ENCODE measurements around the gene KATNB1. TPM values are rescaled to one million over a fixed set of nuclear protein-coding genes. Genes with fewer than 3 reads are reported as not detected.
"Not testable (repeated sequence)": the region's sequence is repeated elsewhere in the genome, so short reads cannot be mapped to it uniquely, and the experiment has no call there.

Gene KATNB1
- total and polyA plus RNA-seq, 4 donors: 14.9 to 39.3 (median 20.1) TPM

DNA sequence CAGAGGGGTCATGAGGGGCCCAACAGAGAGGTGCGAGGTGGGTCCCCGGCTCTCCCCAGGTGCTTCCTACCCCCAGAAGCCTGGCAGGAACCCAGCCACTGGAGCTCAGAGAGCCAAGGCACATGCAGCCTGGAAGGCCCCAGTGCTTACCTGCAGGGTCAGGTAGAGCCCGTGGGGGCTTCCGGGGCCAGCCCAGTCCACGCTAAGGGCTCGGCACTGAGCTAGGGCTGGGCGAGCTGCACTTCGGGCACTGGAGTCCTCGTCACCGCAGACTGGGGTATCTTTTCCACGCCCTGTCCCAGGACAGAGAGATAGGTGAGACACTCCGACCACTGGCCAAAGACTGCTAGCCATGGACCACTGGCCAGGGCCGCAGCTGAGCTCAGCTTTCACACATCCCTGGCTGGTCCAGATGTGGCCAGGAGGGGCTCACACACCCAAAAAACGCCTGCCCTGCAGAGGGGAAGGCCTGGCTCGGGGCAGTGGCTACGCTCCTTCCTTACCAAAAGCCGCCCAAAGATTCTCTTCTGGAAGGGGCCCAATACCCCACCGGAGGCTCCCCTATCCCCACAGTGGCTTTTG lies 59.4 kb downstream of the KATNB1 start:
- Histone ChIP-seq H3K9ac (ENCODE audit: insufficient read depth in 1 of 2, low read length in 2 of 2) (no peak overlapping the region), H3K4me1 (ENCODE audit: control insufficient read depth in 5 of 5, insufficient read depth in 5 of 5, low read length in 5 of 5) (peaks cover 6 to 18% (median 12%) of the 10 kb centered on the region in 5 donors)

DNA sequence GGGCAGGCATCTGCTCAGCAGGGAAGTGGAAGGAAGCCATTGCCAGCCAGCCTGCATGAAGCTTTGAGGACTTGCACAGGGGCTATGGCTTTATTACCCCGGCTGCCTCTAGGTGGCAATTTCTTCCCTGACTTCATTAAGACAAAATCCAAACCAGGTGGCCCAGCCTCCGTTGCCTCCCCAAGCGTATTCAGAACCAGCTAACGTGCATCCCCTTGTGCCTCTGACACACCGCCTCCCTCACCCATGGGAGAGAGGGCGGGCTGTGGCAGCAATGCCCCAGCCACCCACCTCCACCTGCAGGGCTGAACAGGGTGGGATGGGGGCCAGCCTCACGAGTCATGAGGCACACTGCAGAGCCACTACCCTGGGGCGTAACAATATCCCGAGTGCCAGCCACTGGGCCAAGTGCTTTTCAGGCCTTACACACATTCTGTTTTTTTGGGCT lies 59.9 kb downstream of the KATNB1 start:
- Histone ChIP-seq H3K9me3 (ENCODE audit: control insufficient read depth in 4 of 4, insufficient read depth in 3 of 4, low read length in 3 of 4) (no peaks in the 10 kb centered on the region), H3K27ac (ENCODE audit: low read depth in 1 of 2, low read length in 1 of 2) (peak overlapping the region in 1 of 2 donors; percentile 23), H3K36me3 (ENCODE audit: control insufficient read depth in 4 of 4, insufficient read depth in 4 of 4, low read length in 4 of 4) (peaks cover 3 to 29% (median 17%) of the 10 kb centered on the region in 4 donors), H3K9ac (ENCODE audit: insufficient read depth in 1 of 2, low read length in 2 of 2) (no peak overlapping the region), H3K4me1 (ENCODE audit: control insufficient read depth in 5 of 5, insufficient read depth in 5 of 5, low read length in 5 of 5) (peaks cover 9 to 23% (median 15%) of the 10 kb centered on the region in 5 donors), H3K4me3 (no peak overlapping the region), H3K27me3 (ENCODE audit: control insufficient read depth in 3 of 3, insufficient read depth in 3 of 3, low read length in 2 of 3) (no peaks in the 10 kb centered on the region)
- peak; percentile 48 to 63 (median 49) for DNase-seq
- TF ChIP-seq CTCF (IDR thresholded peaks at IDR 0.05; ENCODE audit: control extremely low read depth, extremely low read depth): no peak
- 49 to 53% methylated on average over 9 of the region's 9 CpGs for WGBS, 2 donors
- no peak for ATAC-seq (ENCODE audit: insufficient read depth, low FRiP score)

More for the DNA sequence above, 59.4 kb downstream of the KATNB1 start:
- ATAC-seq (ENCODE audit: insufficient read depth, low FRiP score) (no peak), DNase-seq (no peak)
- TF ChIP-seq CTCF (IDR thresholded peaks at IDR 0.05; ENCODE audit: control extremely low read depth, extremely low read depth): no peak
- Histone ChIP-seq H3K36me3 (ENCODE audit: control insufficient read depth in 4 of 4, insufficient read depth in 4 of 4, low read length in 4 of 4) (peaks cover 3 to 30% (median 19%) of the 10 kb centered on the region in 4 donors), H3K27me3 (ENCODE audit: control insufficient read depth in 3 of 3, insufficient read depth in 3 of 3, low read length in 2 of 3) (no peaks in the 10 kb centered on the region), H3K4me3 (no peak overlapping the region), H3K9me3 (ENCODE audit: control insufficient read depth in 4 of 4, insufficient read depth in 3 of 4, low read length in 3 of 4) (no peaks in the 10 kb centered on the region), H3K27ac (ENCODE audit: low read depth in 1 of 2, low read length in 1 of 2) (no peak overlapping the region)
- WGBS, 2 donors: 87 to 88% methylated on average over 18 of the region's 18 CpGs

DNA sequence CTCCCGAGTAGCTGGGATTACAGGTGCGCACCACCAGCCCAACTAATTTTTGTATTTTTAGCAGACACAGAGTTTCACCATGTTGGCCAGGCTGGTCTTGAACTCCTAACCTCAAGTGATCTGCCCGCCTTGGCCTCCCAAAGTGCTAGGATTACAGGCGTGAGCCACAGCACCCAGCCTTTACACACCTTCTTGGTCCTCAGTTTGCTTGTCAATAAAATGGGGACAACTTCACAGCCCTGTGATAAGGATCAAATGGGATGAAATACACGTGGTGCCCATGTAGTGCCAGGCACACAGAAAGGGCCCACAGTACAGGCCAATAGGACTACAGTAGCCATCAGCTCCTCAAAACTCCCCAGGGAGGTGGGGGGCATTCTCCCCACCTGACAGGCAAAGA lies 60.4 kb downstream of the KATNB1 start:
- H3K27ac ChIP-seq (ENCODE audit: low read depth in 1 of 2, low read length in 1 of 2): peak overlapping the region in 1 of 2 donors; percentile 62
- H3K36me3 ChIP-seq (ENCODE audit: control insufficient read depth in 4 of 4, insufficient read depth in 4 of 4, low read length in 4 of 4): peaks cover 3 to 28% (median 15%) of the 10 kb centered on the region in 4 donors

GRCh38 chr16:57797216-57797525 lies 61.6 kb downstream of the KATNB1 start:
- WGBS, 2 donors: 72 to 88% methylated on average over 10 to 13 of the region's 13 CpGs
- H3K27ac ChIP-seq (ENCODE audit: low read depth in 1 of 2, low read length in 1 of 2): peak overlapping the region; percentile 13 to 83
- no peak overlapping the region for H3K4me3 ChIP-seq
- peaks cover 3 to 19% (median 10%) of the 10 kb centered on the region in 4 donors for H3K36me3 ChIP-seq (ENCODE audit: control insufficient read depth in 4 of 4, insufficient read depth in 4 of 4, low read length in 4 of 4)
- no peak overlapping the region for H3K9ac ChIP-seq (ENCODE audit: insufficient read depth in 1 of 2, low read length in 2 of 2)
- H3K9me3 ChIP-seq (ENCODE audit: control insufficient read depth in 4 of 4, insufficient read depth in 3 of 4, low read length in 3 of 4): no peaks in the 10 kb centered on the region
- DNase-seq (no peak), ATAC-seq (ENCODE audit: insufficient read depth, low FRiP score) (no peak)
- H3K27me3 ChIP-seq (ENCODE audit: control insufficient read depth in 3 of 3, insufficient read depth in 3 of 3, low read length in 2 of 3): no peaks in the 10 kb centered on the region
- peaks cover 3 to 37% (median 26%) of the 10 kb centered on the region in 5 donors for H3K4me1 ChIP-seq (ENCODE audit: control insufficient read depth in 5 of 5, insufficient read depth in 5 of 5, low read length in 5 of 5)
- no peak for TF ChIP-seq CTCF (IDR thresholded peaks at IDR 0.05; ENCODE audit: control extremely low read depth, extremely low read depth)

More for the DNA sequence above, 60.4 kb downstream of the KATNB1 start:
- not testable (repeated sequence) for H3K27me3 ChIP-seq (ENCODE audit: control insufficient read depth in 3 of 3, insufficient read depth in 3 of 3, low read length in 2 of 3); H3K9ac ChIP-seq (ENCODE audit: insufficient read depth in 1 of 2, low read length in 2 of 2); H3K4me3 ChIP-seq; H3K9me3 ChIP-seq (ENCODE audit: control insufficient read depth in 4 of 4, insufficient read depth in 3 of 4, low read length in 3 of 4); ATAC-seq (ENCODE audit: insufficient read depth, low FRiP score); DNase-seq
- WGBS, 2 donors: 84 to 95% methylated on average over 5 of the region's 5 CpGs
- H3K4me1 ChIP-seq (ENCODE audit: control insufficient read depth in 5 of 5, insufficient read depth in 5 of 5, low read length in 5 of 5): peaks cover 9 to 29% (median 21%) of the 10 kb centered on the region in 5 donors

All from lung (tissue), 12 donors.